ENCODE measurements around the gene ARHGAP12.

Gene ARHGAP12

DNA sequence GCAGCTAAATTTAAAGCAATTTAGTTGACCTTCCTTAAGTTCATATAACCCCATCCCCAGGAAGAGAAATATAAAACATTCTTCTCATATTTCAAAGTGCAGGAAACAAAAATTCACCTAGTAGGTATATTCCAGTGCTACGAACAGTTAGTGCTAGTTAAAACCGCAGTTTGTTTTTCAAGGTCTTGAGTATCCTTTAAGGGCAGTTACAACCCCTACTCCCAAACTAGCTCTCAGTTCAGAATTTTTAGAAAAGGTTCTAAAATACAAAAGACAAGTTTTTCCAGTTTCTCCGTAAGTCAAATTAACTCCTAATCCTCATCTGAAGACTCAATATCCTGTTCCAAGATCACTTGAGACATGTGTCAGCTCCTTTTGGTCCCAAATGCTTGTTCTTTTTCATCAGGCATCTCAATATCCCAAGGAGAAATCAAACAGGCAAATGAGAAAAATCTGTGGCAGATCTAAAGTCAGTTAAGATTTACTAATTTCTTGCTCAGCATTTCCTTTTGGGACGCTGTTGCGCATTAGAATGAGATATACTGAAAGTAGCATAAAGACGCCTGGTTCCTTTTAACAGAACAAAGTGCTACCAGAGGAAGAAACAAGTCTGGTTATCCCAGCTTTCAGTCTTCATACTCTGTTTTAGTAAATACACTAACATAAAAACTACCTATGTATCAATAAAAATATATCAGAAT lies 51.8 kb downstream of the ARHGAP12 start:
- no peak for DNase-seq (ENCODE audit: low read depth, low spot score)

DNA sequence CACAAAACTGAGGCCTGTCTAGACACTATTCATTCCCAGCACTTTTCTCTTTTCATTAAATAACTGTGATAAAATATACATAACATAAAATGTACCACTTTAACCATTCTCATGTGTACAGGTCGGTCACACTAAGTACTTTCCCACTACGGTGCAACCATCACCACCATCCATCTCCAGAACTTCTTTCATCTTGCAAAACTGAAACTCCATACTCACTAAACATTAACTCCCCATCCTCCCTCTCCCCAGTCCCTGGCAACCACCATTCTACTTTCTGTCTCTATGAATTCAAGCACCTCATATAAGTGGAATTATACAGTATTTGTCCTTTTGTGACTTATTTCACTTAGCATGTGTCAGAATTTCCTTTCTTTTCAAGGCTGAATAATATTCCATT lies 53.0 kb downstream of the ARHGAP12 start:
- DNase-seq (ENCODE audit: low read depth, low spot score) = no peak

DNA sequence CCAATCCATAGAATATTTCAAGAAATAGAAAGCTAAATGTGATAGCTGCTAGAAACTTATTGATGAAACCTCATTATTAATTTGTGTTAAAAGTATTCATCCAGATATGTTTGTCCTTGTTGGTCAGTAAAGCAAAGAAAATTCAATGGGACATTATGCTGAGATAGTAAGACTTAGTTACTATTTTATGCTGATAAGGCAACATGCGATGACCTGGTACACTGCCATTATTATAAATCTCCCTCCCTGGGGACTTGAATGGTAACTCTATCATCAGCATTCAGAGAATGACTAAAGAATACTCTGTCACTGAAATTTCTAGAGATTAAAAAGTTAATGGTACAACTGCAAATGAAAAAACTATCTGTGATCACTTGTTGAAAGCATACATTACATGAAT lies 54.9 kb downstream of the ARHGAP12 start:
- DNase-seq (ENCODE audit: low read depth, low spot score) = no peak

DNA sequence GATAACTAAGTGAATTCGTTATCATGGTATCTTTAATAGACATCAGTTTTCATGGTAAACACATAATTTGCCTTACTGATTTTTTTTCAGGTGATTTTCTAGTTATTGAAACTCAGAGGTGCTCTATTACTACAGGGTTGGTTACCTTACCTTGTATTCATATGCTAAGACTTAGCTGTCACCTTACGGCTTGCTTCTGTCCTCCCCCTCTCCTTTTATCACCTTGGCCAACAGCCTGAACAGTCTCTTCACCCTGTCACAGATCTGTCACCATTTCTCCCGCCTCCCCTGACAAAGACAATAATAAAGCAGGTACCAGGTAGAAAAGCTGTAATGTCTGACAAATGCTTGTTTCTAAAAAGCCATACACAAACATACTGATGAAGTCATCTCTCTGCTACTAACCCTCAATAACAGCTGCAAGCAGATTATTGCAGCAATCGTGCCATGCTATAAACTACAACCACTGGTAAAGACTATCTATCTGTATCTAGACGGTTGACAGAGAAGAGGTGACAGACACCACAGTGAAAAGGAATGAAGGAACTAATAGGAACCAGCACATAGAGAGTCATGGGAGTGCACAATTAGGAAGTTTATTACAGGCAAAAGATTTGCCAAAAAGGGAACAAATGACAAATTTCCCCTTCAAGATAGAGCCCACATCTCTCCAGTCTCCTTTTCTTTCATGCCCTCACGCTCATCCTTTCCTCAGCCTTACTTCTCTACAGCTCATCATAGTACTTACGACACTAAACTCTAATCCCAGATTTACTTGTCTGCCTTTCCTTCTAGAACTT lies 57.2 kb downstream of the ARHGAP12 start:
- no peak for DNase-seq (ENCODE audit: low read depth, low spot score)

DNA sequence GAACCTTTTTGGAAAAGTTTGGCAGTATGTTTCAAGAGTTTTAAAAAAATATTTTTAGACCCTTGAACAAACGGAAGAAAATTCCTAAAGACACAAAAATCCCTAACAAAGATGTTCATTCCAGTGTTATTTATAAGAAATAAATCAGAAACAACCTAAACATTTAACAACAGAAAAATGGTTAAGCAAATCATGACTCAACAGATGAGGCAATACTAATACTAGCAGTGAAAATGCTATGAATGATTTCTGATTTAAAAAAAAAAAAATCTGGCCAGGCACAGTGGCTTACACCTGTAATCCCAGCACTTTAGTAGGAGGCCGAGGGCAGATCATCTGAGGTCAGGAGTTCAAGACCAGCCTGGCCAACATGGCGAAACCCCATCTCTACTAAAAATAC lies 61.0 kb downstream of the ARHGAP12 start:
- DNase-seq (ENCODE audit: low read depth, low spot score) = no peak

DNA sequence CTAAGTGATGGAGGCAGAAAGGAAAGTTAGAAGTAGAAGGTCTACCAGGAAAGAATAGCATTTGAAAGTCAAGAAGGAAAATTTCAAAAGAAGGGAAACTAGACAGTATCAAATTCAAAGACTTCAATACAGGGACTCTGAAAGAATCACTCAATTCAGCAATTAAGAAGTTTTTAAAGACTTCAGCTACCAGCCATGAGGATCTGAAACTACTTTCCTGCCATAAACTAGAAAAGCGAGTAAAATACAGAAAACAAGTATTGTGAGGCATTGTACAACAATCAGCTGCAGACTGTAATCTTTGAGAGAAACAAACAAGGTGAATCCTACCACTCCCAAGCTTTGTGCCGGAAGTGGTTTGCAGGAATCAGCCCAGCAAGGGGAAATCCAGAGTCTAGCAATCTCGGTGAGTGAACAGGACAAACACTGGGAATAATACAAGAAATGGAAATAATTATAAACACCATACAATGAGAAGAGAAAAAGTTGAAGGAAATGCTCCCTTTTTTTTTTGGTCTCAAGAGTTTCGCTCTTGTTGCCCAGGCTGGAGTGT lies 62.4 kb downstream of the ARHGAP12 start:
- no peak for DNase-seq (ENCODE audit: low read depth, low spot score)

DNA sequence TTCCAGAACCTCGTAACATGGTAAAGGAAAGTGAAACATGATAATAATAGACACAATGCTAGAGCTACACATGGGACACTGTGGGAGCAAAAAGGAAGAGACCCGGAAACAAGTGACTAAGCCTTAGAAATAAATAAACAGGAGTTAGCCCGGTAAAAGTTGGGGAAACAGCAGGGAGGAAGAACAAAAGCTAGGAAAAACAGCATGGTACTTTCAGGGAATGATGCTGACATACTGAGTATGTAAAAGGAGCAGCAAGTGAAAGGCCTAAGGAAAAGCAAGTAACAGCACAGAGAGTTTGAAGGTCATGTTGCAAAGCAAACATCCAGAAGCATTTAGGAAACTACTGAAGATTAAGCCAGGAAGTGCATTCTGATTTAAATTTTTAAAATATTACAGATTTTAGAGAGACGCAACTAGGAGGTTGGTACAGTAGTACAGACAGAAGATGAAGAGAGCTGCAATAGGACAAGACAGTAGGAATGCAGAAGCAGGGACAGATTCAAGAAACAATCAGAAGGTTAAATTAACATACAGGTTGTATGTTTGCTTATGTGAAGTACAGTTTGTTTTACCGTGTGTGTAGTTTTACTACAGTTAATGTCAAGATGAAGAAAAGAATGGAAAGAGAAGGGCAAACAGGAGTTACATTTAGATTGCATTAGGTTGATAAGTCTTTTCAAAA lies 63.7 kb downstream of the ARHGAP12 start:
- no peak for DNase-seq (ENCODE audit: low read depth, low spot score)

DNA sequence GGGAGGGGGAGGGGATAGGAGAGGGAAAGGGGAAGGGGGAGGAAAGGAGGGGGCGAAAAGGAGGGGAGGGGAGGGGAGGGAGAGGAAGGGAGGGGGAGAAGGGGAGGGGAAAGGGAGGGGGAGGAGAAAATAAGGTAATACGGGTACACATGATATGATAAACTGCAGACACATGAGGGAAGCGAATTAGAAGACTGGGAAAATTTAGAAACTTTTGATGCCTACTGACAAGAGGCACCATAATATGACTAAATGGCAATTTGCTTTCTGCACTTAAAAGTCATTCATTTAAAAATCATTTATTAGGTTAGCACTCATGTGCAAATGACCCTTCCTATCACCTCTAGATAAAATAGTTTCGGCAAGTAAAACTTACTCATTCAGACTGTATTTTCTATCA lies 73.6 kb downstream of the ARHGAP12 start:
- no peak for DNase-seq (ENCODE audit: low read depth, low spot score)

DNA sequence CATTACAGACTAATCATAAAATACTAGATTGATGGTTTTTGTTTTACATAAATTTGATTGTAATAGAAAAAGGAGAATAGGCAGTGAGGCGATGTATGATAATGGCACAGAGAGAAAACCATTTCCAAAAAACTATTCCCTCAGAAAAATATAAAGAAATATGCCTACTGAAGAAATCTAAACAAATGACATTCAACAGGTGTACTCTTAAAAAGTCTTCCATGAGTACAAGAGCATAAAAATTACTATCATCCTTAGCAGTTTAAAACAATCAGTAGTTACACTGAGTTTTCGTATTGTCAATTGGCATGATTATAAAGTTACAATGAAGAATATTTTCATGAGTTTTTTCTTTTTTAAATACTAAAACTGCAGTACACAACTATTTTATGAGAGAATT lies 75.0 kb downstream of the ARHGAP12 start:
- DNase-seq (ENCODE audit: low read depth, low spot score) = no peak

DNA sequence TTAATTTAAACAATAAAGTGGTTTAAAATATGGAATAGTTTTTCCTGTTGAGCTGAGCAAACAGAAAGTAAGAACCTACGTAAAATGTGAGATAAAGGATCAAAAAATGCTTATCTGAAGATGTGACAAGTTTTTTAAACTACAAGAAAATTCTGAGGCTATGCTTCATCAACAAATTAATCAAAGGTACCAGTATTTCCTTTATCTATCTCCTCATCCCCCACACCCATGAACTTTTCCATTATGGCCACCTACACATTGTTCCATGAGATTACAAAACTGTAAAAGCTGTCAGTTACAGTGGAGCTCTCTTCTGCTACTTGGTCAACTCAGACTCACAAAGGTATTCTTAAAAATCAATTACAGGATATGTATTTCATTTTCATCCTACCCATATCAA lies 77.4 kb downstream of the ARHGAP12 start:
- no peak for DNase-seq (ENCODE audit: low read depth, low spot score)

DNA sequence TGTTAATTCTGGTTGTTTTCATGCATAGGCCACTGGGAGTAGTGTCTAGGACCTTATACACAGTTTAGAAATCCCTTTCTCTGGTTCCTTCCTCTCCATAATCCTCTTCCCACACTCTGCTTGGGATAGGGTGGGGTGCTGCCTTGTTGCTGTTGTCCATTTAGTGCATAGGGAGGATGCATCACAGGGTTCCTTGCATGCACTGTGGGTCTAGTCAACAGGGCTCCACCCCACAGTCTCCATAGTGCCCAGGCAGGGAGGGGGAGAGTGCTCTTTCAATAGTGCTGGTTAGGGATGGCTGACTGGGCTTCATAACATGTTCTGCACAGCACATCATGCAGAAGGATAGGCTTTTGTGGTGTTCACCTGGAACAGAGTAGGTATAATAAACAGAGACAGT lies 81.1 kb downstream of the ARHGAP12 start:
- DNase-seq (ENCODE audit: low read depth, low spot score) = no peak

DNA sequence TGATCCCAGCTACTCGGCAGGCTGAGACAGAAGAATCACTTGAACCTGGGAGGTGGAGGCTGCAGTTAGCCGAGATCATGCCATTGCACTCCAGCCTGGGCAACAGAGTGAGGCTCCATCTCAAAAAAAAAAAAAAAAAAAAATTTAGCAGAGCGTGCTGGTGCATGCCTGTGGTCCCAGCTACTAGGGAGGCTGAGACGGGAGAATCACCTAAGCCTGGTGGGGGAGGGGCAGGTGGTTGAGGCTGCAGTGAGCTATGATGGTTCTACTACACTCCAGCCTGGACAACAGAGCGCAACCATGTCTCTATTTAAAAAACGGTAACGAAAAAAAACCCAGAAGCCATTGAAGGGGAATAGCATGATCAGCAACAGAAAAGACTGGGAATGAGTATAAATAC lies 89.9 kb downstream of the ARHGAP12 start:
- DNase-seq (ENCODE audit: low read depth, low spot score) = no peak

DNA sequence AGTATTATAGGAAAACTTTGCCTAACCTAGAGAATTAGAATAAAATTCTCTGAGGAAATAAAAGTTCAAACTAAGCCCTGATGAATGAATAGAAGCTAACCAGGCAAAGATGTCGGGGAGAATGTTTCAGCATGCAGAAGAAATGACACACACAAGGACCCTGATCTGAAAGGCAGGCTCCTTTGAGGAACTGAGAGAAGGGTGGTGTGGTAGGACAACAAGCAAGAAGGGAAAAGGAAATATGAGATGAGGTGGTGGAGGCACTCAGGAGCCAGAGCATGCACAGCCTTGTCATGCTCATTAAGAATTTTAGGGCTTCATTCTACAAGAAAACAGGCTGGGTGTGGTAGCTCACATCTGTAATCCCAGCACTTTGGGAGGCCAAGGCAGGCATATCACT lies 90.6 kb downstream of the ARHGAP12 start:
- no peak for DNase-seq (ENCODE audit: low read depth, low spot score)

DNA sequence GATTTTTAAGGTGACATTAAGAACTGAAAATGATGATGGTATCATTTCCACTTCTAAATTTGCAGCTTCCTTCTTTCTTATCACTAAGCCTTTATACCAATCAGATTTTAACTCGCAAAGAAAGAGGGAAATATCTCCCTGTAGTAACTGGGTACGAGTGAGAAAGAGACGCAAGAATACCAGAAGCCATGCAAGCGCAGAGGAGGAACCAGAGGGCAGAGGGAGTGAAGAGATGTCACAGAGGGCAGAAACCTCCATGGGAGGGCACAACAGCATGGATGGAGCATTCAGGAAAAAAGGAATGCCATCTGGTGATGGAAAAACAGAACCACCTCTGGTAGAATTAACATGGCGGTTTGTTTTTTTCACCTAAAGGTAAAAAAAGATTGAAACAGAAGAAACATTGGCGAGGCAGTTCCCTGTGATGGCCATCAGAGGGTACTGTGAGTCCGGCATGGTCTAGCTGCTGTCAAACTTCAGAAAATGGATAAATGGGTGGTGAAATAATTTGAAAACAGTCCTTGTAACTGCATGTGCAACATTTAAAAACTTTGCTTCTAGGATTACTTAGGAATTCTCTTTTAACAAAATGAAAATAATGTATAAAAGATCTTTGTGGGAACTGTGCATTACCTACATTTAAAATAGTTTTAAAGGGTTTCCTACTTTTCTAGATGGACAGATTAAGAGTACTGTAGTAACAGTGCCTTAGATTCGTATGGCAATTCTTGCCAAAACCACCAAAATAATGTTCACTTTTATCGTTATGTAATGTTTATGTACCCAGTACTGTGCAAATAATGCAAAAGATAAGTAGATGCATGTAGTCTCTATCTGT lies 91.8 kb downstream of the ARHGAP12 start:
- peak; percentile 58 for DNase-seq (ENCODE audit: low read depth, low spot score)

DNA sequence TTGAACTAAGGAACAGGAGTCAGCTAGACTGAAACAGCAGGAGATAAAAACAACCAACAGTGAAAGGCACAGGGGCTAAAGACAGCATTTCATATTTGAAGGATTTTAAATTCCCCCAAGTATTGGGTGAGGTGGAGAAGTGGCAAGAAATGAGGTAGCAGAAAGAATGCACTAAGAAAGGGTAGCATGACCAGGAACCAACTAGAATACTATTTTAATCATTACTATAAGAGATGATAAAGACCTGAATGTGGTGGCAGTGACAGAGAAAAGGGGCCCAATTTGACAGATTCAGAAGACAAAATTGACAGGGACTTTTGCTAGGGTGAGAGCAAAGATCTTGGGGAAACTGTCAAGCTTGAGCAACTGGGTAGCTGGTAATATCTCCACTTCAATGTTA lies 94.9 kb downstream of the ARHGAP12 start:
- DNase-seq (ENCODE audit: low read depth, low spot score) = no peak

DNA sequence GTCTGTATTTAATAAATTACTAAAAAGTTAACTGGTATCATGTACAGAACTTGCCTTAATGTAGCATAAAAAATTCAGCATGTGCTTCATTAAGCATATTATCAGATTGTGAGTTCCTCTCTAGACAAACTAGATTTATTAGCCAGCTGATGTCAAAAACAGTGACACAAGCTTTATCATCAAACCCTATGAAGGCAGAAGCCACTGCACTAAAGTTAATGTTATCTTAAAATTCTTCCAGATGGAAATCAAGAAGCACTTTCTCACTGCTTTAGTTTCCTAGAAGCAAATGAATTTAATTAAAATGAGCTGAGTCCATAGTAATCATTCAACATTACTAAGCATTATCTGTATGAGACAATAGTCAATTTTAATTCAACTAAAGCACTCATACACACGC lies 96.4 kb downstream of the ARHGAP12 start:
- DNase-seq (ENCODE audit: low read depth, low spot score) = no peak

DNA sequence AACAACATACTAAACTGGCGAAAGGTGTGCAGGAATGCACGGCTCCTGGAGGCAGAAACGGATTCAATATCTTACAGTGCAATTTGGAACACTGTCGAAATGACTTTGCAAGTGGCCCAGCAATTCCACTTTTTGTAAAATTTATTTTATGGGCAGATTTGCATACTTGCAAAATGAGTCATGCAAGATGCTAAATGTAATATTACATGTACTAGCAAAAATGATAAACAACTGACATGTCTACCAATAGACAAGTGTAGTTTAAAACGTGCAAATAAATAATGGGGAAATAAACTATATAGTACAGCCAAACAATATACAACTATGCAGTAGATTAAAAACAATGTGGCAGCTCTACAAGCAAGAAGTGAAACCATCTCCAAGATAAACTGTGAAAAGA lies 97.7 kb downstream of the ARHGAP12 start:
- DNase-seq (ENCODE audit: low read depth, low spot score) = no peak

DNA sequence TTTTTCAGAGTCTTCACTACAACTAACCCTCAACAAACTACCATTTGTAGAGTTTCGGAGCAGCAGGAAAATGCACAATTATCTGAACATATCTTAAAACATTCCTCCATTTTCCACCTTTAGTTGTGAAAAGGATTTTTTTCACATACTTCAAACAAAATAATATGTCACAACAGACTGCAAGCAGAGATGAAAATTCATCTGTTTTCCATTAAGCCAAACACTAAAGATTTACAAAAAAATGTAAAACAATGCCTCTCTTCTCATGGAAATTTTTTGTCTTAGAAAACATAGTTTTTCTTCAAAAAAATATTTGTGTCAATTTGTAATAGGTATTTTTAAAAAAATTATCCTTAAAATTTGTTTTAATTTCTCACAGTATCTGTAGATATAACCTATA lies 98.9 kb downstream of the ARHGAP12 start:
- DNase-seq (ENCODE audit: low read depth, low spot score) = no peak

DNA sequence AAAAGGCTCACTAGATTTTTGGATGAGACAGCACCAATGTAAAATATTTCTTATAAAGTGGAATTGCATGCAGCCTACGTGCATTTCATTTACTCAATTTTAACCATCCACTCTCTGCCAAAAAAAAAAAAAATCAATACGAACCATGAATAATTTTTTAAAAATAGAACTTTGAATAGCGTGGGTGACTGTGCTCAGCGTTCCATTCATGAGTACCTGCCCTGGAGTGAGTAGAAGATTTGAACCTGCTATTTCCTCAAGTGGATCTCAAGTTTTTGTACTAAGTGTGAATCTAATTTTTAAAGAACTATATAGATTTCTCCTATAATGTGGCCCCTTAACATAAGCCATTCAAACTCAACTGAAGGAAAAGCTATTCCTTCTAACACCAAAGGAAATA lies 105.3 kb downstream of the ARHGAP12 start:
- DNase-seq (ENCODE audit: low read depth, low spot score) = no peak

DNA sequence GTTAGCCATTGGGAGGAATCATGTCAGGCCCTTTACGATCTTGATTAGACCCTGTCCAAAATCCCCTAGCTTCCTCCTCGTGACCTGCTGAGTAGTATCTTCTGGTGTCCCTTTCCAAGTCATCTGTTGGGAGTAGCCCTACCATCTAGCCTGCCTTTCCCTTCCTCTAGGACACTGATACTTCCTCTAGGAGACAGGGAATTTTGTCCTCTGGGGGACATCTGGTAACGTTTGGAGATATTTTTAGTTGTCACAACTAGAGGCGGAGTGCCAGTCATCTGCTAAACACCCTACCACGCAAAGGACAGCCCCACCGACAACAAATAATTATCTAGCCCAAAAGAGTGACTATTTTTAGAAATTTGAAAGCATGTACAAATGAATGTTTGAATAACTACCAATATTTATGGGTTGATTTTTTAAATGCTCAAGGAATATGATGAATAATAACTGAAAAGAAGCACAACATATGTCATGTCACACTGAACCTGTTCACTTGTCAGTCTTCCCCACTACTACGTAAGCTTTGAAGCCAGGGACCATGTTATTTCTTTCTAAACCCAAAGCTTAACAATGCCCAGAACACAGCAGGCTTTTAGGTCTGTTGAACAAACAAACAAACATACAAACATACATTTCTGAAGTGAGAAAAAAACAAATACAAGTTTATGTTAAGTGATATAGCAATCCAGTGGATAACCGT lies 105.9 kb downstream of the ARHGAP12 start:
- DNase-seq (ENCODE audit: low read depth, low spot score) = no peak

DNA sequence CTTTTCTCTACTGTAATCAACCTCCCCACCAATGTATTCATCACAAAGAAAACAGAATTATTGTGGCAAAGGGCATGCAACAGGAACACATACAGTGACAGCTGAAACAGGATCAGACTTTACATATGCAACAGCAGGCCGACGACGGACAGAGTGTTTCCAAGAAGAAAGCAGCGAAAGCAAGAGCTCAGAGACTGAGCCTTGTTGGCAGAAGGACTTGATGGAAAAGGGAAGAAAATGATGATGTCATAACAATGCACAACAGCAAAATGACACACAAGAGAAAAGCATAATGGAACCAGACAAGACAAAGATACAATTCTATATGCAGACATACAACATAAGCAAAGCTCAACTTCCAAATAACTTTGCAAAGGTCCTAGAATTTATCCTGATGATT lies 106.5 kb downstream of the ARHGAP12 start:
- no peak for DNase-seq (ENCODE audit: low read depth, low spot score)

Measured in astrocyte of the hippocampus (primary cell).